ENCODE data around the gene TOX2.

The TOX2 gene

GRCh38 chr20:43914311-43915210 is at the start of gene TOX2:
TOX2 (plus strand) TSS chr20:43914852; CDS start chr20:43914892, 40 bp downstream.
- peak within 1 kb of the TSS; percentile 80 to 89 (median 81) for H3K4me3 Mint-ChIP-seq
- H3K4me1 Mint-ChIP-seq = peaks cover 6% of the 10 kb centered on the region
- H3K9me3 Mint-ChIP-seq = peaks cover 28% of the 10 kb centered on the region
- no peak within 1 kb of the TSS for H3K27ac Mint-ChIP-seq
- TF ChIP-seq CTCF (IDR thresholded peaks at IDR 0.05; ENCODE audit: unreplicated experiment in 3 of 3) = no peak
- no peaks in the 10 kb centered on the region for H3K36me3 Mint-ChIP-seq (ENCODE audit: low read depth)
- H3K27me3 Mint-ChIP-seq (ENCODE audit: low read depth) = peaks cover 76% of the 10 kb centered on the region

- Mint-ChIP-seq H3K4me3 (no peak overlapping the region), H3K27me3 (ENCODE audit: low read depth) (no peaks in the 10 kb centered on the region), H3K27ac (no peak overlapping the region), H3K36me3 (ENCODE audit: low read depth) (no peaks in the 10 kb centered on the region), H3K9me3 (no peaks in the 10 kb centered on the region), H3K4me1 (no peaks in the 10 kb centered on the region)
- TF ChIP-seq CTCF (IDR thresholded peaks at IDR 0.05; ENCODE audit: unreplicated experiment in 3 of 3) = no peak
Observed at GRCh38 chr20:43868091-43868490, 46.6 kb upstream of the TOX2 start.

GRCh38 chr20:43870484-43870883 is 44.2 kb upstream of the TOX2 start:
- H3K4me3 Mint-ChIP-seq = no peak overlapping the region
- H3K9me3 Mint-ChIP-seq = no peaks in the 10 kb centered on the region
- no peaks in the 10 kb centered on the region for H3K36me3 Mint-ChIP-seq (ENCODE audit: low read depth)
- no peak overlapping the region for H3K27ac Mint-ChIP-seq
- H3K4me1 Mint-ChIP-seq = no peaks in the 10 kb centered on the region
- TF ChIP-seq CTCF (IDR thresholded peaks at IDR 0.05; ENCODE audit: unreplicated experiment in 3 of 3) = no peak
- H3K27me3 Mint-ChIP-seq (ENCODE audit: low read depth) = peaks cover 9% of the 10 kb centered on the region

- no peak overlapping the region for H3K4me3 Mint-ChIP-seq
- TF ChIP-seq CTCF (IDR thresholded peaks at IDR 0.05; ENCODE audit: unreplicated experiment in 3 of 3) = no peak
- H3K36me3 Mint-ChIP-seq (ENCODE audit: low read depth) = no peaks in the 10 kb centered on the region
- H3K27me3 Mint-ChIP-seq (ENCODE audit: low read depth) = peaks cover 13% of the 10 kb centered on the region
- no peaks in the 10 kb centered on the region for H3K4me1 Mint-ChIP-seq
- peak overlapping the region in 2 of 3 experiments; percentile 15 to 36 for H3K27ac Mint-ChIP-seq
- H3K9me3 Mint-ChIP-seq = peaks cover 6% of the 10 kb centered on the region
Observed at GRCh38 chr20:43878776-43879175, 35.9 kb upstream of the TOX2 start.

GRCh38 chr20:43893930-43894329 is 20.7 kb upstream of the TOX2 start:
- no peaks in the 10 kb centered on the region for H3K4me1 Mint-ChIP-seq
- no peaks in the 10 kb centered on the region for H3K27me3 Mint-ChIP-seq (ENCODE audit: low read depth)
- no peak for TF ChIP-seq CTCF (IDR thresholded peaks at IDR 0.05; ENCODE audit: unreplicated experiment in 3 of 3)

GRCh38 chr20:43894491-43894890 is 20.2 kb upstream of the TOX2 start:
- no peaks in the 10 kb centered on the region for H3K27me3 Mint-ChIP-seq (ENCODE audit: low read depth)
- no peak for TF ChIP-seq CTCF (IDR thresholded peaks at IDR 0.05; ENCODE audit: unreplicated experiment in 3 of 3)
- H3K36me3 Mint-ChIP-seq (ENCODE audit: low read depth) = peaks cover 1% of the 10 kb centered on the region
- H3K27ac Mint-ChIP-seq = no peak overlapping the region
- peaks cover 26% of the 10 kb centered on the region for H3K9me3 Mint-ChIP-seq
- H3K4me1 Mint-ChIP-seq = no peaks in the 10 kb centered on the region
- H3K4me3 Mint-ChIP-seq = no peak overlapping the region

More at GRCh38 chr20:43893930-43894329, 20.7 kb upstream of the TOX2 start:
- H3K36me3 Mint-ChIP-seq (ENCODE audit: low read depth) = peaks cover 3% of the 10 kb centered on the region
- no peak overlapping the region for H3K4me3 Mint-ChIP-seq
- H3K9me3 Mint-ChIP-seq = peaks cover 29% of the 10 kb centered on the region
- H3K27ac Mint-ChIP-seq = no peak overlapping the region
